Brain microvascular endothelial cell (primary cell): ENCODE results near the gene SCGB1A1.

Experiments used
- DNase-seq: peaks from one replicate; pipeline ENCODE4 v3.0.0-alpha.2; 2020
- H3K27ac ChIP-seq: fragments of 250-450 bp; sonication (Bioruptor Pico); 2 replicates; pipeline ENCODE4 v1.5.1; 2020; ENCODE audit warnings: mild to moderate bottlenecking, moderate library complexity
- H3K27me3 ChIP-seq: fragments of 250-450 bp; sonication (Bioruptor Pico); replicated peaks from 2 replicates; pipeline ENCODE4 v1.5.1; 2020; ENCODE audit warnings: mild to moderate bottlenecking
- H3K36me3 ChIP-seq: fragments of 250-450 bp; sonication (Bioruptor Pico); replicated peaks from 2 replicates; pipeline ENCODE4 v1.5.1; 2020; ENCODE audit warnings: mild to moderate bottlenecking
- H3K4me3 ChIP-seq: 2 replicates; pipeline ENCODE4 v1.5.1; 2011; ENCODE audit warnings: low read depth, mild to moderate bottlenecking, control low read depth, low read length, moderate library complexity
- CTCF ChIP-seq: IDR thresholded peaks from 2 replicates; pipeline ENCODE4 v1.5.1; 2011; ENCODE audit warnings: low read depth, mild to moderate bottlenecking, moderate library complexity, low read length, control low read depth, inconsistent platforms; ENCODE audit errors: missing control alignments
- in situ Hi-C: cut with HindIII; loops from 2 replicates; pipeline ENCODE4 v1.10.0; 2017; ENCODE audit warnings: low sequenced_read_pairs, low pct_ligation_motif_present

Gene SCGB1A1

GRCh38 chr11:62450543-62451240 lies 31.9 kb downstream of the SCGB1A1 start:
- no peak overlapping the region for H3K4me3 ChIP-seq
- in situ Hi-C loops: no loop called here
- no peak overlapping the region for H3K27ac ChIP-seq
- H3K36me3 ChIP-seq: no peaks in the 10 kb centered on the region
- no peaks in the 10 kb centered on the region for H3K27me3 ChIP-seq
- TF ChIP-seq CTCF: no peak
- no peak for DNase-seq

- no peaks in the 10 kb centered on the region for H3K27me3 ChIP-seq
Observed at GRCh38 chr11:62451241-62451621, 32.4 kb downstream of the SCGB1A1 start.

GRCh38 chr11:62452261-62452660 lies 33.4 kb downstream of the SCGB1A1 start:
- Histone ChIP-seq H3K27me3 (no peaks in the 10 kb centered on the region), H3K27ac (no peak overlapping the region), H3K4me3 (no peak overlapping the region), H3K36me3 (no peaks in the 10 kb centered on the region)
- in situ Hi-C loops: no loop called here
- DNase-seq: no peak
- TF ChIP-seq CTCF: no peak

More at GRCh38 chr11:62451241-62451621, 32.4 kb downstream of the SCGB1A1 start:
- TF ChIP-seq CTCF: no peak
- in situ Hi-C loops: no loop called here
- DNase-seq: no peak
- Histone ChIP-seq H3K36me3 (no peaks in the 10 kb centered on the region), H3K27ac (no peak overlapping the region), H3K4me3 (no peak overlapping the region)

- no peaks in the 10 kb centered on the region for H3K27me3 ChIP-seq
- no peak overlapping the region for H3K4me3 ChIP-seq
- DNase-seq: no peak
- no peaks in the 10 kb centered on the region for H3K36me3 ChIP-seq
- H3K27ac ChIP-seq: no peak overlapping the region
- in situ Hi-C loops: no loop called here
- TF ChIP-seq CTCF: no peak
Observed at GRCh38 chr11:62452839-62453468, 34.1 kb downstream of the SCGB1A1 start.

- Histone ChIP-seq H3K27me3 (no peaks in the 10 kb centered on the region), H3K36me3 (no peaks in the 10 kb centered on the region), H3K4me3 (no peak overlapping the region), H3K27ac (no peak overlapping the region)
- TF ChIP-seq CTCF: no peak
- DNase-seq: no peak
- in situ Hi-C loops: no loop called here
Observed at GRCh38 chr11:62456630-62457029, 37.8 kb downstream of the SCGB1A1 start.
